GM18867 (cell line): ENCODE measurements around the gene PCDHGC4.

Experiments
- ATAC-seq: cut with Tn5 transposase; IDR thresholded peaks from one replicate; pipeline ENCODE4 v1.9.1; 2021; ENCODE audit warnings: mild to moderate bottlenecking, moderate library complexity; ENCODE audit not compliant: unreplicated experiment

The PCDHGC4 gene

GRCh38 chr5:141484641-141485311 lies at the start of gene PCDHGC4:
PCDHGC4 (plus strand) TSS chr5:141485030; CDS start chr5:141485174, 144 bp downstream.
- ATAC-seq: no peak

- ATAC-seq: no peak
Observed at GRCh38 chr5:141437221-141437620, 47.6 kb upstream of the PCDHGC4 start.

GRCh38 chr5:141439411-141440141 lies 45.3 kb upstream of the PCDHGC4 start:
- ATAC-seq: no peak

GRCh38 chr5:141440341-141440740 lies 44.5 kb upstream of the PCDHGC4 start:
- ATAC-seq: no peak

- ATAC-seq: no peak
Observed at GRCh38 chr5:141441571-141442170, 43.2 kb upstream of the PCDHGC4 start.

- ATAC-seq: no peak
Observed at GRCh38 chr5:141465351-141465750, 19.5 kb upstream of the PCDHGC4 start.

- peak; percentile 98 for ATAC-seq
Observed at GRCh38 chr5:141475625-141476131, 9.2 kb upstream of the PCDHGC4 start, which contains the start of gene PCDHGC3. PCDHGC3 (plus strand) TSS chr5:141475966; CDS start chr5:141476117, 151 bp downstream.

GRCh38 chr5:141476132-141476911 lies 8.5 kb upstream of the PCDHGC4 start:
- ATAC-seq: peak; percentile 26

- no peak for ATAC-seq
Observed at GRCh38 chr5:141477044-141477575, 7.7 kb upstream of the PCDHGC4 start.

- no peak for ATAC-seq
Observed at GRCh38 chr5:141477815-141478214, 7.0 kb upstream of the PCDHGC4 start.

- ATAC-seq: no peak
Observed at GRCh38 chr5:141478321-141478945, 6.4 kb upstream of the PCDHGC4 start.

- no peak for ATAC-seq
Observed at GRCh38 chr5:141479776-141480175, 5.1 kb upstream of the PCDHGC4 start.

GRCh38 chr5:141483902-141484301 lies 928 bp upstream of the PCDHGC4 start:
- no peak for ATAC-seq

- ATAC-seq: no peak
Observed at GRCh38 chr5:141484310-141484640, 555 bp upstream of the PCDHGC4 start.

- no peak for ATAC-seq
Observed at GRCh38 chr5:141485321-141486055, 658 bp downstream of the PCDHGC4 start.

GRCh38 chr5:141486091-141486490 lies 1.3 kb downstream of the PCDHGC4 start:
- no peak for ATAC-seq

- ATAC-seq: no peak
Observed at GRCh38 chr5:141487131-141487530, 2.3 kb downstream of the PCDHGC4 start.

GRCh38 chr5:141488591-141489561 lies 4.0 kb downstream of the PCDHGC4 start, which contains the start of gene PCDHGC5:
PCDHGC5 (plus strand) TSS chr5:141489081; CDS start chr5:141489241, 160 bp downstream.
- no peak for ATAC-seq
